H1 (cell line): ENCODE data around the gene ZNF487. TPM values are rescaled to one million over a fixed set of nuclear protein-coding genes. Genes with fewer than 3 reads are reported as not detected.

Source experiments
- ASH2L ChIP-seq: fragments of 200-600, 300-600 bp; sonication (generic); IDR thresholded peaks from one replicate; pipeline ENCODE4 v1.7.1; 2017; ENCODE audit warnings: low read length
- CREB1 ChIP-seq: IDR thresholded peaks from 2 replicates; pipeline ENCODE4 v1.6.1; 2012; ENCODE audit warnings: inconsistent platforms
- KDM1A ChIP-seq: fragments of 200-600, 300-600 bp; sonication (generic); IDR thresholded peaks from 2 replicates; pipeline ENCODE4 v1.7.1; 2016; ENCODE audit warnings: mild to moderate bottlenecking, low read length, borderline replicate concordance
- POLR2A ChIP-seq, 2 experiments: IDR thresholded peaks; 1 replicate in 1 of 2; 2 replicates in 1 of 2; pipeline ENCODE4 v1.6.1; 2011; ENCODE audit warnings: low read depth in 2 of 2, low read length in 2 of 2, mild to moderate bottlenecking in 2 of 2; ENCODE audit errors: control extremely low read depth in 1 of 2
- RAD21 ChIP-seq, 2 experiments: IDR thresholded peaks in 1 of 2; conservative IDR thresholded peaks in 1 of 2; 2 replicates each; pipeline ENCODE4 v1.6.1; 2011; ENCODE audit warnings: low read depth in 2 of 2, low read length in 2 of 2, improper control_type of control experiment in 1 of 2, inconsistent platforms in 1 of 2, mild to moderate bottlenecking in 1 of 2, moderate library complexity in 1 of 2
- USF2 ChIP-seq: IDR thresholded peaks from 2 replicates; pipeline ENCODE4 v1.6.1; 2011; ENCODE audit warnings: low read length, improper control_type of control experiment
- YY1 ChIP-seq: IDR thresholded peaks from 2 replicates; pipeline ENCODE4 v1.6.1; 2011; ENCODE audit warnings: low read depth, mild to moderate bottlenecking, low read length
- polyA plus RNA-seq, 7 experiments: library from polyadenylated mRNA; depleted of rRNA in 3 of 7; stranded (reverse) in 5 of 7; unstranded in 2 of 7; fragments of >200 nt in 5 of 7; fragments of 200-250 nt in 2 of 7; gene quantifications; 1 replicate in 5 of 7; 2 replicates in 1 of 7; 4 replicates in 1 of 7; pipeline versions ENCODE4 v1.2.1 to v1.2.3, GENCODE V29; 2011 to 2013; ENCODE audit warnings: missing spikeins in 2 of 7, mixed read lengths in 2 of 7
- total RNA-seq: library from RNA; stranded (reverse); fragmentation: NEBNext Ultra II Directional; extraction: Animal tissue kit (Norgen Biotek cat#: 25700); gene quantifications from 2 replicates; pipeline ENCODE4 v1.2.1, GENCODE V29; 2021

Gene ZNF487
- total and polyA plus RNA-seq, 2 of the 8 experiments (the other 6 are each of a cell fraction or from before 2014, with no cell fraction given), result 1.9 to 2.5 TPM

- TF ChIP-seq ASH2L, result no peak
- TF ChIP-seq KDM1A, result no peak
- no peak for TF ChIP-seq YY1
- no peak for TF ChIP-seq POLR2A (IDR thresholded peaks at IDR 0.05; ENCODE audit: control extremely low read depth in 1 of 2, low read depth in 2 of 2, low read length in 2 of 2)
- no peak for TF ChIP-seq USF2
- TF ChIP-seq CREB1, result no peak
- no peak for TF ChIP-seq RAD21 (IDR thresholded peaks at IDR 0.05 in 1 of 2, conservative IDR thresholded peaks at IDR 0.05 in 1 of 2; ENCODE audit: low read depth in 2 of 2, low read length in 2 of 2)
Observed at GRCh38 chr10:43430926-43431663, 5.8 kb upstream of the ZNF487 start (continued).
